CD4-positive, alpha-beta T cell treated with Interleukin-12 subunit alpha and Interleukin-12 subunit beta, for 1 hour (primary cell): Measurements from ENCODE around the gene ACOT12.
"Not testable (repeated sequence)": the region's sequence is repeated elsewhere in the genome, so short reads cannot be mapped to it uniquely, and the experiment has no call there.

Experiments
- DNase-seq: peaks from one replicate; pipeline ENCODE4 v3.0.0-alpha.2; 2020

The ACOT12 gene

GRCh38 chr5:81336556-81336955 lies 57.4 kb downstream of the ACOT12 start:
- DNase-seq: no peak

DNA sequence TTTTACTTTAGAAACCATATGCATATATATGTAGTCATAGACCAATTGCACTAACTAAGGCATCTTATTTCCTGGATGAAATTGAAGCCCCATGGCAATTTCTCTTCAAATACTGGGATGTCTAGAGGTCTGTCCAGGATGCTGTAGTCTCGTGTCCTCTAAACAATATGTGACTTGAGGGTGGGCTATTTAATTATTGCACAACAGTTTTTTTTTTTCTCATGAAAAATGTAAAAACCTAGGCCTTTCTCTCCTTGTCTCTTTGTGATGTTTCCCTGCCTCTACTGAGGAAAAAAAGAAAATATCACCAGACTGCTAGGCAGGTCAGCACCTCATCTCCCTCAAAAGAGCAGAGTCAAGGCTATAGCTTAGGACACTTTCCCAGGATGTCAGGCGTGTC lies 58.0 kb downstream of the ACOT12 start:
- DNase-seq: no peak

DNA sequence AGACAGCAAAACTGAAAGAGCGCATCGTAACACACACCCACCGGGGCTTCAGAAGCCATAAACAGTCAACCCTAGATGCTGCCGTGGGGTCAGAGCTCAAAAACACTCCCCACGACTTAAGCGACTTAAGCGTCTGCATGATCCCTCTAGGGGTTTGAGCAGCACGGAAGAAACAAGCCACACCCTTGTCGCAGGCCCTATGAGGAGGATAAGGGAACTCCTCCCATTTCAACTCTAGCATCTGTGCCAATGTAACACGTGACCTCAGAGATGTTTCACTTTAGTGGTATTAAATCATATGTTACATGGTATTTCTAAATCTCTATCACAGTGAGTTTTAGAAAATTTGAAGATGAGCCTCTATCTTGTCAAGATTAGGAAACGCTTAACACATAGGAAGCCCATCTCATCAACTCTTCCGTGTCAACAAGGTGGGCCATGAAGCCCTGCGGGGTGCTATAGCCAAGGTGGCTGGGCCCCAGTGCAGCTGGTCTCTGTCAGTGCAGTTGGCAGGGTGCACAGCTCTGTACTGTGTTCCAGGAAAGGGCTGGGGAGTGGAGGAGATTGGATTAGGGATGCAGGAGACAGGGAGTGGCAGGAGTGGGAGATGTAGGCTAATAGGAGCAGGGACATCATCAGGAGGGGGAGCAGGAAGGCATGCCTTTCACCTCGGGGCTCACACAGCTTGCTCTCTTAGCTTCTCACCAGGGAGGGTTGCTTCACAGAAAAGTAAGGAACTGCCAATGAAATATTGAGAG lies 59.5 kb downstream of the ACOT12 start:
- DNase-seq: no peak

DNA sequence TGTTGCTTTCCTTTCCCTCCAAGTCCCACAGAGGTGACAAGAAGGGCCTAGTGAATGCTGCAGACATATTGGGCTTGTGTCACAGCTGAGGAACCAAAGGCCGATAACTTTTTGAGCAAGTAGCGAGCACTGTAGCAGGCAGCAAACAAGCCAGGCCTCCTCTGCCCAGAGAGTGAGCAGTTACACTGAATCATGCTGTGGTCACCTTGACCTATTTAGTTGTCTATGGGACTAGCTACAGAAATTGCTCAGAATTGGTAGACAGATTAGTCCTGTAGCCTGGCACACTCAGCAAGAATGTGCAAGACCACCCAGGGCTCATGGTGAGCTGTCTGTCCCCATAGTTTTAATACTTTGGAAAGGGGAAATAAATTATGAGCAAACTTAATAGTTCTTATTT lies 67.4 kb downstream of the ACOT12 start:
- no peak for DNase-seq

- no peak for DNase-seq
These were observed 76.4 kb downstream of the ACOT12 start for GRCh38 chr5:81317536-81317935.

DNA sequence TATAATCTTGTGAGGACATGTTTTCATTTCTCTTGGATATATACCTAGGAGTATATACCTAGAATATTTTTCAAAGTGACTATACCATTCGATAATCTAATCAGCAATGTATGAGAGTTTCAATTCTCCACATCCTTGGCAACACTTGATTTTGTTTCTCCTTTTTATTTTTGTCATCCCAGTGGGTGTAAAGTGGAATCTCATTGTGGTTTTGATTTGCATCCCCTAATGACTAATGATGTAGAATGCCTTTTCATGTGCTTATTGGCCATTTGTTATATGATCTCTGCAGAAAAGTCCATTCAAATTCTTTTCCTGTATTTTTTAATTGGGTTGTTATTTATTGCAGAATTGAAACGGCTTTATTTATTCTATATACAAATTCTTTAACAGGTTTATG lies 77.4 kb downstream of the ACOT12 start:
- no peak for DNase-seq

GRCh38 chr5:81315830-81316229 lies 78.1 kb downstream of the ACOT12 start:
- no peak for DNase-seq

GRCh38 chr5:81315336-81315735 lies 78.6 kb downstream of the ACOT12 start:
- no peak for DNase-seq

DNA sequence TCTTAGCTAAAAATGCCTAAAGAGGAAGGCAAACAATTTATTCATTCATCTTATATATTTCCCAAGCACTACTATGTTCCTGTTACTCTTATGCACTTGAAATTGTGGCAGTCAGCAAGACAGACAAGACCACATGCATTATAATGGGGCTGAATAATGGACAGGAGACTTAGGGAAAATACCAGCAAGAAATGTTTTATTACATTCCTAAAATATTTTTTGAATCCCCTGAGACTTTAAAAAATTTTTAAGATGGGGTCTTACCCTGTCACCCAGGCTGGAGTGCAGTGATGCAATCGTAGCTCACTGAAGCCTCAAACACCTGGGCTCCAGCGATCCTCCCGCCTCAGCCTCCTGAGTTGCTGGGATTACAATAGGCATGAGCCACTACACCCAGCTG lies 79.4 kb downstream of the ACOT12 start:
- DNase-seq: no peak

- DNase-seq: no peak
These were observed 80.2 kb downstream of the ACOT12 start for GRCh38 chr5:81313686-81314085.

DNA sequence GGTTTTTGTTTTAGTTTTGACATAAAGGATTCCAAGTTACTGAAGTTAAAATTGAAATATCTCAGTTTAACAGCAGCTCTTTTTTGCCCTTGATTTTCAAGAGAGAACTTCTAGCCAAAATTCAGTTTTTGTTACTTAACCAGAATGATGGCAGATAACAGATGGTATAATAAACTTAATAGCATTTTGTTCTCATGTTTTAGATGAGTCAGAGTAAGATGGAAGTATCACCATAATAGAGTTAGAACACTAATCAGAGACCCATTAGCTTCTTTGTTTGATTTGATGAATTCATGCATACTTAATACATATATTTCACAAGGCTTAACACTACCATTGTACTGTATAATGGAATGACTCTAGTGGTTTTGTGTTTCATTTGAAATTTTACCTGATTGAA lies 80.7 kb downstream of the ACOT12 start:
- no peak for DNase-seq

- DNase-seq: no peak
These were observed 83.4 kb downstream of the ACOT12 start for GRCh38 chr5:81310402-81311063.

DNA sequence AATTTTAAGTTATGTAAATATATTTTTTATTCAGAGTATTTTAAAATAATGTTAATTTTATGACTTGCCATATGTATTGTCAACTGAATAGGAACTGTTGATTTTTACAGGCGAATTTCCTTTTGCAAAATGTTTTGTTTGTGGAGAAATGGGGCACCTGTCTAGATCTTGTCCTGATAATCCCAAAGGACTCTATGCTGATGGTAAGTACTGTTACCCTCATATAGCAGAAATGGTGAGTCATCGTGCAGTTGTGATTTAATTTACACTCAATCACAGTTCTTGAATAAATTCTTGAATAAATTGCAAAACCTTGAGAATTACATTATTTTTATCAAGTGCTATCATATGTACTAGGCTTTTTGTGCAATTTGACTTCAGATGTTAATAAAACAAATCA lies 85.1 kb downstream of the ACOT12 start:
- no peak for DNase-seq

DNA sequence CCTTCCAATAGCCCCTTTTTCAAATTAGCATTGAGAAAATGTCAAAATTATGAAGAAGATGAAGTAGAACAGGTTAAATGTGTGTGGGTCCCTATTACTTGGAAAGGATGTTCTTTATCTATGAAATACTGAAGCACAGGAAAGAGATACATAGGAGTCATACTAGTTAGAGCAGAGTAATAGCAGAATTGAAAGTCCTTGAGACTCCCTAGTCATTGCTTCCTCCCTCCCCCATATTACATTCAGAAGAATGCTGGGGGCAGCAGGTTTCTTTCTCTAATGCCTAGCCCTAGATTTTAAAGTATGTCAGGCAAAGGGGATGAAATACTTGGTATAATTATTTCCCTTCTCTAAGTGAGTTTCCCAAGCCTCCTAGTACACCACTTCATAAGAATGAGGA lies 88.1 kb downstream of the ACOT12 start:
- no peak for DNase-seq

DNA sequence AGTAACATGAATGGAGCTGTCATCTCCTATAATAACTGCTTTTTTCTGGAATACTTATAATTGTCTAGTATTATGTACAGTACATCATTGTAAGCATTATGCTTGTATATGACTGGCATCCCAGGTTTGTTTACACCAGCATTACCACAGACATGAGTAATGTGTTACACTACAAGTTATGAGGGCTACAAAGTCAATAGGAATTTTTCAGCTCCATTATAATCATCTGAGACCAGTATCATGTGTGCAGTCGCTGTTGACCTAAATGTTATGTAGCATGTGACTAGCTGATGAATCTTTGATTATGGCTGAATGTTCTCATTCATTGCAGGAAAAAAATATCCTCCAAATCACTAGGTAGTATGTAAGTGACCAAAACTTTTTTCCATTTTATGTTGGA lies 90.4 kb downstream of the ACOT12 start:
- DNase-seq: no peak

DNA sequence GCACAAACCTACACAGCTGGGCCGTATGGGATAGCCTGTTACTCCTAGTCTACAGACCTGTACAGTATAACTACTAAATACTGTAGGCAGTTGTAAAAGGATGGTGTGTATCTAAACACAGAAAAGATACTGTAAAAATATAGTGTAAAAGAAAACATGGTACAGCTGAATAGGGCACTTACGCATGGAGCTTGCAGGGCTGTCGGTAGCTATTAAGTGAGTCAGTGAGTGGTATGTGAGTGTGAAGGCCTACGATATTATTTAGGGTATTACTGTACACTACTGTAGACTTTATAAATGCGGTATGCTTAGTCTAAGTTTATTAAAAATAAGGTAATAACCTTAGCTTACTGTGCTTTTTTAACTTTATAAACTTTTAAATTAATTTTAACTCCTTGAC lies 91.3 kb downstream of the ACOT12 start:
- no peak for DNase-seq

- peak; percentile 93 for DNase-seq
These were observed 92.5 kb downstream of the ACOT12 start, which contains the start of gene ZCCHC9 for GRCh38 chr5:81301271-81302015. TSS of gene ZCCHC9 (plus strand) at chr5:81301587. CDS start at chr5:81304758, 3,171 bp downstream.

DNA sequence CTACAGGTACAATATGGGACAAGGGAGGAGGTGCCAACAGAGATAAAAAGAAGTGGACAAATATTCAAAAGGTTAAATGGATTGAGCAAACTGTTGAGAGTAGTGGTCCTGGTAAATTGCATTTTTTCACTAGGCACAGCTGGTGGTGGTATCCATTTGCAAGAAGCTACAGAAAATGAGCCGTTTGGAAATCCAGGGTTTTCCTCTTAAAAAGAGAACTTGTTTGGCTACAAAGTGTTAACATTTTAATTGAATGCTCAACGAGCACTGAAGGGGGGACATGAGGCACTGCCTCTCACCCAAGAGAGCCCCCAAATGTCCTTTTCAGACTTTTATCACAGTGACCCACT lies 93.0 kb downstream of the ACOT12 start:
- DNase-seq: no peak

DNA sequence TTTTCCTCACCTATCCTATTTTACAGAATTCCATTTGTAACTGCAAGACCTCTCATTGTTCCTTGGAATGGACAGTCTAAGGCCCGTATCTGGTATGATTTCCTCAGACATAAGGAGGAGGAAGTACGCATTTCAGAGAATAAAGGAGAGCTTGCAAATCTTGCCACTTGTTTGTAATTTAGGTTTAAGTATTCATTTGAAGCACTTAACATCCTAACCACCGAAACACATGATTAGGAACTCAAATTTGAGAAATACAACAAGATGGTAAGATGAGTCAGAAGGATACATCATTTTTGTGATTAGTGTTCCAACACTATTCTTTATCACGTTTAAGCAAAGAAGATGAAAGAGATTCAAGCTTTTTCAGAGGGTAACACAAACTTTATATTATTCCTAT lies 96.4 kb downstream of the ACOT12 start:
- DNase-seq: no peak

- DNase-seq: not testable (repeated sequence)
These were observed 99.9 kb downstream of the ACOT12 start for GRCh38 chr5:81294021-81294420.

- no peak for DNase-seq
These were observed 101.8 kb downstream of the ACOT12 start for GRCh38 chr5:81292130-81292529.

GRCh38 chr5:81290146-81290545 lies 103.8 kb downstream of the ACOT12 start:
- no peak for DNase-seq

DNA sequence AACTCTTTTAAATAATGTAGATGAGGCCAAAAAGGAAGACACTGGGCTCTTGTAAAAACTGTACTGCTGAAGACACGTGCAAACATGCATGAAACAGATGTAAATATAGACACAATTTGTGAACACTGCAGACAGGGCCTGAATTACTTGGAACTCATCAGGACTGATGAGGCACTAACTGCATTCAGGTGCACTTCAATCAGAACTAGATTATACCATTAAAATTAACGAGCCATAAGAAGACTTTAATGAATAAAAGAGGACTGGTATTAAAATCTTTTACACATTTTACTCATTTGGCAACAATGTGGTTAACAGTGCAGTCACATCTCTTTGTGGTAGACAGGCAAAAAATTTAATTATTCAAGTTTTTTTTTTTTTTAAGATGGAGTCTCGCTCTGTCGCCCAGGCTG lies 105.9 kb downstream of the ACOT12 start:
- DNase-seq: no peak

DNA sequence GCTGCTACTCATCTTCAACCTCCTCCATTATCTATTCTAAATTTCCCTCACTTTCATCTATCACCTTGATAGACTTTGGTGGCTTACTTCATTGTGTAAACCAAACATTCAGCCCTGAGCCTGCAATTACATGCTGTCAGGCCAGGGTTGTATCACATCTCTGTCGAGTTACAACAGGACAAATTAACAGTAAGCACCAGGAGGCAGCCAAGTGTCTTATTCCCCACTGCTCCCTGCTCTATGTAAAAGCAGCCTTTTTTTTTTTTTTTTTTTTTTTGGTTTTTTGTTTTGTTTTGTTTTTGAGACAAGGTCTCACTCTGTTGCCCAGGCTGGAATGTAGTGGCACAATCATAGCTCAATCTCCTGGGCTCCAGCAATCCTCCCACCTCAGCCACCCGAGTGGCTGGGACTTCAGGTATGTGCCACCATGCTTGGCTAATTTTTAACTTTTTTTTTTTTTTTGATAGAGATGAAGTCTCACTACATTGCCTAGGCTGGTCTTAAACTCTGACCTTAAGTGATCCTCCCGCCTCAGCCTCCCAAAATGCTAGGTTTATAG lies 107.8 kb downstream of the ACOT12 start:
- DNase-seq: no peak
